ENCODE measurements around the gene GABRA4.

GABRA4 gene

DNA sequence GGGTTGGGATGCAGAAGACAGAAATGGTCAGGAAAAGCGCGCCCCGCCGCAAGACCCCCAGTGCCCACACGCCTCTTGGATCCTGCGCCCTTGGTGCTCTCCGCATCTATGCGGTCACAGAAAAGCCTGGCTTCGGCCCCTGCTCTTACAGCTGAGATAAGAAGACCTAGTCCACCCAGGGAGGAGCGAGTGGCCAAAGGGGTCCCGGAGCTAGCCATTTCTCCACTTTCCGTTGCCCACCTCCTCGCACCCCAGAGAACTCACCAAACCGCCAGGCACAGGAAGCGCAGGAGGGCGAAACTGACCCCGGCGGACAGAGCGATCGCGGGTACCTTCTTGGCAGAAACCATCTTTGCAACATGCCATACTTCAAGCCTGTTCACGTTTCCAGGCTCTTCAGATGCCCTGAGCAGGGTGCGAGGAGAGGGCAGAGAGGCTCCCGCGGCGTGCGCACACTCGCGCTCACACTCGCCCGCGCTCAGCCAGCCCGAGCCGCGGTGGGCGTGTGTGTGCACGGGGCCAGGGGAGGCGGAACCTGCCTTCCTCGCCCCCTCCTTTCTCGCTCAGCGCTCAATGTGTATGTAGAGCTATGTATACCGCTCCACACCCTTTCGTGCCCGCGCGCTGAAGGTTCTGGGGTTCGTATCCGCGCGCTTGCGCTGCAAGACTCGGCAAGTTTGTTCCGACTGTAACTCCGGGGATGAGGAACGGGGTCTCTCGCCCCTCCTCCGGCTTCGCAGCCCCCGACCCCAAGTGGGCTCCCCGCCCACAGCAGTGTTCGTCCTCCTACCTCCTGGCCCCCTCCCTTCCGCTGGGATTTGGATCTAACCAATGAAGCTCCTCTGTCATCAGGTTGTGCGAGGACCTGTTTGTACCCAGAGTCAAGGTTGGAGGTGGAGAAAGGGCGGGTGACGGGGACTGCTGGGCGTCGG lies at the start of gene GABRA4:
GABRA4 (minus strand) TSS at position 507 of the 932 bp plus-strand sequence; CDS start at position 350, 157 bp downstream.
- peaks cover 4% of the 10 kb centered on the region; the same call in 1 of the 2 replicates for H3K4me1 ChIP-seq (ENCODE audit: insufficient read depth, low read length)
- H3K4me3 ChIP-seq (ENCODE audit: low read length), result peak within 1 kb of the TSS; percentile 89
- H3K9ac ChIP-seq (ENCODE audit: low read depth, low read length), result peak within 1 kb of the TSS; percentile 48; the same call in 1 of the 2 replicates
- no peaks in the 10 kb centered on the region for H3K9me3 ChIP-seq (ENCODE audit: insufficient read depth, low read depth, low read length)
- no peak within 1 kb of the TSS for H3K27ac ChIP-seq (ENCODE audit: low read length)
- H3K36me3 ChIP-seq (ENCODE audit: insufficient read depth, low read depth, low read length), result no peaks in the 10 kb centered on the region
- H3K27me3 ChIP-seq (ENCODE audit: insufficient read depth, low read length), result peaks cover 66% of the 10 kb centered on the region

GRCh38 chr4:47040828-47041227 lies 47.4 kb upstream of the GABRA4 start:
- Histone ChIP-seq H3K27me3 (ENCODE audit: insufficient read depth, low read length) (no peaks in the 10 kb centered on the region), H3K9me3 (ENCODE audit: insufficient read depth, low read depth, low read length) (no peaks in the 10 kb centered on the region), H3K27ac (ENCODE audit: low read length) (no peak overlapping the region), H3K4me3 (ENCODE audit: low read length) (no peak overlapping the region), H3K9ac (ENCODE audit: low read depth, low read length) (no peak overlapping the region), H3K4me1 (ENCODE audit: insufficient read depth, low read length) (no peaks in the 10 kb centered on the region), H3K36me3 (ENCODE audit: insufficient read depth, low read depth, low read length) (no peaks in the 10 kb centered on the region)

- peaks cover 8% of the 10 kb centered on the region for H3K27me3 ChIP-seq (ENCODE audit: insufficient read depth, low read length)
- H3K9me3 ChIP-seq (ENCODE audit: insufficient read depth, low read depth, low read length), result no peaks in the 10 kb centered on the region
- no peaks in the 10 kb centered on the region for H3K4me1 ChIP-seq (ENCODE audit: insufficient read depth, low read length)
- no peak overlapping the region for H3K27ac ChIP-seq (ENCODE audit: low read length)
- no peak overlapping the region for H3K9ac ChIP-seq (ENCODE audit: low read depth, low read length)
- no peaks in the 10 kb centered on the region for H3K36me3 ChIP-seq (ENCODE audit: insufficient read depth, low read depth, low read length)
- no peak overlapping the region for H3K4me3 ChIP-seq (ENCODE audit: low read length)
Measured at GRCh38 chr4:47038263-47038662, 44.9 kb upstream of the GABRA4 start.

- Histone ChIP-seq H3K36me3 (ENCODE audit: insufficient read depth, low read depth, low read length) (no peaks in the 10 kb centered on the region), H3K9me3 (ENCODE audit: insufficient read depth, low read depth, low read length) (no peaks in the 10 kb centered on the region), H3K4me1 (ENCODE audit: insufficient read depth, low read length) (no peaks in the 10 kb centered on the region), H3K27me3 (ENCODE audit: insufficient read depth, low read length) (peaks cover 29% of the 10 kb centered on the region), H3K27ac (ENCODE audit: low read length) (no peak overlapping the region), H3K9ac (ENCODE audit: low read depth, low read length) (peak overlapping the region; percentile 67; the same call in 1 of the 2 replicates), H3K4me3 (ENCODE audit: low read length) (peak overlapping the region; percentile 92)
Measured at GRCh38 chr4:47032405-47033106, 39.2 kb upstream of the GABRA4 start.

DNA sequence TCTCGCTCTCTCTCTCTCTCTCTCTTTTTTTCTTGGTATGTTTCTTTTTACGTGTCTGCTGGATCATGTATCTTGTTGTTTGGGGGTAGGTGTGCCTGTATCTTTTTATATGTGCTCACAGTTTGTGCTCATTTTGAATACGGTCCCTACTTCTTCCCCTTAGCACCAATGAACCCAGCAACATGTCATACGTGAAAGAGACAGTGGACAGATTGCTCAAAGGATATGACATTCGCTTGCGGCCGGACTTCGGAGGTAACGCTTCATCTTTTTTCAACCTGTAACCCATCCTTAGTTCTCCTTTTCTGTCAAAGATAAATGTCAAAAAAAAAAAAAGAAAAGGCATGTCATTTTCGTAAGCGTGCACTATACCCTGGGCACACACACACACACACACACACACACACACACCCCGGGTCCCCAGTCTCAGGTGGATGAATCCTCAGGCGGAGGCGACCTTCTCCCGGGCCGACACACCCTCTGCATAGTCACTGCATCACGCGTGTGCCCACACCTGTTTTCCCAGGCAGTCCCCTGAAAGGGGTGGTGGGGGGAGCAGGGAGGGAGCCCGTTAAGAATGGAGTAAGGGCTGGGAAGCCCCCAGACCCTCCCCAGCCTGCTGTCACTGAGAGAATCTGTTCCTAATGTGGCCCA lies 38.5 kb upstream of the GABRA4 start:
- Histone ChIP-seq H3K4me1 (ENCODE audit: insufficient read depth, low read length) (no peaks in the 10 kb centered on the region), H3K4me3 (ENCODE audit: low read length) (peak overlapping the region; percentile 92), H3K9ac (ENCODE audit: low read depth, low read length) (peak overlapping the region; percentile 55; the same call in 1 of the 2 replicates), H3K27me3 (ENCODE audit: insufficient read depth, low read length) (peaks cover 29% of the 10 kb centered on the region), H3K36me3 (ENCODE audit: insufficient read depth, low read depth, low read length) (no peaks in the 10 kb centered on the region), H3K9me3 (ENCODE audit: insufficient read depth, low read depth, low read length) (no peaks in the 10 kb centered on the region), H3K27ac (ENCODE audit: low read length) (no peak overlapping the region)

DNA sequence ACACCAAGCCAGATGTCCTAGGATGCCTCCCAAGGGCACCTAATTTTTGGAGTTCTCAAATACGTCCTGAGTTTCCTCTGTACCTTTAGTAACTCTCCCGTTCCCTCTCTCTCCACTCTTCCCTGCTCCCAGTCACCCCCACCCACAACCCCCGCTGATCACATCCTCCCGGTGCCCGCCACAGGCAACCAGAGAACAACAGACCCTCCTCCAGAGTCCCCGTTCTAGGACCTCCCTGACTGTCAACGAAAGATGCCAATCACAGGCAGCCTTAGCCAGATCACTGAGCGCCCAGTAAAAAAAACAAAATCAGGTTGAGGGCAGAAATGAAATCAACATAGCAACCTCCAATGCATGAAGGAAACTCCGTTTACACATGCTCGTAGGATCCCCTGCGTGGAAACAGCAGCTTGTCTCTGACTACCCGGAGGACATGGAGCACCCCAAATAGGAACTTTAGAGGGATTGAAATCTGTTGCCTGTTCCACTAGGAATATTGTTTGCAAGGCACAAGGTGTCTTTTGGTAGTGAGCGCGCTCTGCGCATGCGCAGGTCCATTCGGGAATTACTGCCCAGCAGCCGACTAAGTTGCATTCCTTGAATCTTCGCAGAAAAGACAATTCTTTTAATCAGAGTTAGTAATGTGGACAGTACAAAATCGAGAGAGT lies 37.8 kb upstream of the GABRA4 start, which contains the start of gene GABRB1:
GABRB1 (plus strand) TSS at position 557 of the 668 bp plus-strand sequence.
- no peaks in the 10 kb centered on the region for H3K36me3 ChIP-seq (ENCODE audit: insufficient read depth, low read depth, low read length)
- peak within 1 kb of the TSS; percentile 92 for H3K4me3 ChIP-seq (ENCODE audit: low read length)
- peaks cover 29% of the 10 kb centered on the region for H3K27me3 ChIP-seq (ENCODE audit: insufficient read depth, low read length)
- no peak within 1 kb of the TSS for H3K27ac ChIP-seq (ENCODE audit: low read length)
- H3K9ac ChIP-seq (ENCODE audit: low read depth, low read length), result peak within 1 kb of the TSS; percentile 55; the same call in 1 of the 2 replicates
- no peaks in the 10 kb centered on the region for H3K4me1 ChIP-seq (ENCODE audit: insufficient read depth, low read length)
- no peaks in the 10 kb centered on the region for H3K9me3 ChIP-seq (ENCODE audit: insufficient read depth, low read depth, low read length)

DNA sequence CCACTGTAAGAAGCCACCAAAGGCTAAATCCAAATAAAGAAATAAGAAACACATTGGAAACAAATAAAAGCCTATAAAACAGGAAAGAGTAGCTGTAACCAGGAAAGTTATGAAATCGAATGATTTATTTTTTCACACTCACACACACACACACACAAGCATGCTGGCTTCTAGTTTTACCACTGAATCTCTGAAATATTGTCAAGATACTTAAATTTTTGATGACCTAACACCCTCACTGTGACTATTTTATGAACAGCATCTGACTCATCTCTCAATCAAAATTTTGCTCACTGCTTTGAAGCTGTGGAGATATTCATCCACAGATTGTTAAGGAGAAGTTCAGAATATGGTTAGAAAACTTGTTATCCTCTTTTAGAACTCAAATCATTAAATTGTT lies 24.1 kb upstream of the GABRA4 start:
- no peak overlapping the region for H3K4me3 ChIP-seq (ENCODE audit: low read length)
- no peak overlapping the region for H3K27ac ChIP-seq (ENCODE audit: low read length)
- no peaks in the 10 kb centered on the region for H3K27me3 ChIP-seq (ENCODE audit: insufficient read depth, low read length)
- no peaks in the 10 kb centered on the region for H3K36me3 ChIP-seq (ENCODE audit: insufficient read depth, low read depth, low read length)
- no peaks in the 10 kb centered on the region for H3K9me3 ChIP-seq (ENCODE audit: insufficient read depth, low read depth, low read length)
- H3K4me1 ChIP-seq (ENCODE audit: insufficient read depth, low read length), result no peaks in the 10 kb centered on the region
- no peak overlapping the region for H3K9ac ChIP-seq (ENCODE audit: low read depth, low read length)

DNA sequence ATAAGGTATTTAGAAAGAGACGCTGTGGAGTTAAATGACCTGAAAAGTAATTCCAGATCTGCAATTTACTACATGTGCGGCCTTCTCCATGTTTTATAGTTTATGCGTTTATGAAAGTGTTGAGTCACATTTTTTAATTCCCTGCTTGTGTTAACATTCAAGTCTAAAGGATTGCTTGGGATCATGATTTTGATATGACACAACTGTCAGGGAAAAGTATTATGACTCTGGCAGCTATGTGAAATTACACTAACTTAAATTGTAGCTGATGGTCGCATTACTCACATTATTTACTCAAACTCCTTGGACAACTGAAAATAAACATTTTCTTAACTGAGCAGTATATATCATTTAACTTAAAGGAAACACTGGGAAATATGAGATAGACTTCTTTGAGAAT lies 23.7 kb upstream of the GABRA4 start:
- Histone ChIP-seq H3K27ac (ENCODE audit: low read length) (no peak overlapping the region), H3K27me3 (ENCODE audit: insufficient read depth, low read length) (no peaks in the 10 kb centered on the region), H3K9me3 (ENCODE audit: insufficient read depth, low read depth, low read length) (no peaks in the 10 kb centered on the region), H3K4me3 (ENCODE audit: low read length) (no peak overlapping the region), H3K36me3 (ENCODE audit: insufficient read depth, low read depth, low read length) (no peaks in the 10 kb centered on the region), H3K9ac (ENCODE audit: low read depth, low read length) (no peak overlapping the region), H3K4me1 (ENCODE audit: insufficient read depth, low read length) (no peaks in the 10 kb centered on the region)

- H3K9me3 ChIP-seq (ENCODE audit: insufficient read depth, low read depth, low read length), result no peaks in the 10 kb centered on the region
- H3K4me3 ChIP-seq (ENCODE audit: low read length), result no peak overlapping the region
- no peaks in the 10 kb centered on the region for H3K4me1 ChIP-seq (ENCODE audit: insufficient read depth, low read length)
- no peaks in the 10 kb centered on the region for H3K36me3 ChIP-seq (ENCODE audit: insufficient read depth, low read depth, low read length)
- no peak overlapping the region for H3K9ac ChIP-seq (ENCODE audit: low read depth, low read length)
- H3K27me3 ChIP-seq (ENCODE audit: insufficient read depth, low read length), result no peaks in the 10 kb centered on the region
- no peak overlapping the region for H3K27ac ChIP-seq (ENCODE audit: low read length)
Measured at GRCh38 chr4:47013373-47013772, 20.0 kb upstream of the GABRA4 start.

GRCh38 chr4:47012676-47013075 lies 19.3 kb upstream of the GABRA4 start:
- Histone ChIP-seq H3K36me3 (ENCODE audit: insufficient read depth, low read depth, low read length) (no peaks in the 10 kb centered on the region), H3K4me3 (ENCODE audit: low read length) (no peak overlapping the region), H3K27ac (ENCODE audit: low read length) (no peak overlapping the region), H3K9ac (ENCODE audit: low read depth, low read length) (no peak overlapping the region), H3K4me1 (ENCODE audit: insufficient read depth, low read length) (no peaks in the 10 kb centered on the region), H3K9me3 (ENCODE audit: insufficient read depth, low read depth, low read length) (no peaks in the 10 kb centered on the region), H3K27me3 (ENCODE audit: insufficient read depth, low read length) (no peaks in the 10 kb centered on the region)

DNA sequence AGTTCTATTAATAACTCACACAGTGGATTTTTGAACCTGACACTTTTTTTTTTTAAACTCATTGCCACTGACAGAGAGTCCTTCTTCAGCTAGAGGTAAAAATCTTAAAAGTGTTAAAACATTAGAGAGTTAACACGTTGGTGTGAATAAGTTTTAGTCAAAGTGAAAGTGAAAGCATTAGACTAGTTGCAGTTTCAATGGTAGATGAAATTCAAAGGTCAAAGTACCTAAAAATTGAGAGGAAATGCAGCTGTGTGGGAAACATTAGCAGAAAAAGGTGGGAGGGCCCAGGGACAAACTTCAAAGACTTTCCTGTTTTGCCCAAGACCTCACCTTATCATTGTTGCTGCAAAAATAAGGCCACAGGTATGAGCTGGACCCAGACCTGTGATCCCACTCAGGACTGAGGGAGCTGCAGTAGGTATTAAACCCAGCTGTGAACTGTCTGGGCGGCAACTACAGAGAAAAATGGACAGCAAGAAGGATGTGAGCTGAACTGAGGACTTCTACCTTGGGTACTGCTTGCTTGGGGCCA lies 17.6 kb upstream of the GABRA4 start:
- Histone ChIP-seq H3K4me1 (ENCODE audit: insufficient read depth, low read length) (no peaks in the 10 kb centered on the region), H3K27ac (ENCODE audit: low read length) (no peak overlapping the region), H3K9ac (ENCODE audit: low read depth, low read length) (no peak overlapping the region), H3K9me3 (ENCODE audit: insufficient read depth, low read depth, low read length) (no peaks in the 10 kb centered on the region), H3K4me3 (ENCODE audit: low read length) (no peak overlapping the region), H3K27me3 (ENCODE audit: insufficient read depth, low read length) (no peaks in the 10 kb centered on the region), H3K36me3 (ENCODE audit: insufficient read depth, low read depth, low read length) (no peaks in the 10 kb centered on the region)

All from iPS-20b (cell line).